Brain microvascular endothelial cell (primary cell): ENCODE results near the gene LRP8.

Experiments used
- DNase-seq: peaks from one replicate; pipeline ENCODE4 v3.0.0-alpha.2; 2020
- H3K27ac ChIP-seq: fragments of 250-450 bp; sonication (Bioruptor Pico); 2 replicates; pipeline ENCODE4 v1.5.1; 2020; ENCODE audit warnings: mild to moderate bottlenecking, moderate library complexity
- H3K27me3 ChIP-seq: fragments of 250-450 bp; sonication (Bioruptor Pico); replicated peaks from 2 replicates; pipeline ENCODE4 v1.5.1; 2020; ENCODE audit warnings: mild to moderate bottlenecking
- H3K36me3 ChIP-seq: fragments of 250-450 bp; sonication (Bioruptor Pico); replicated peaks from 2 replicates; pipeline ENCODE4 v1.5.1; 2020; ENCODE audit warnings: mild to moderate bottlenecking
- H3K4me3 ChIP-seq: 2 replicates; pipeline ENCODE4 v1.5.1; 2011; ENCODE audit warnings: low read depth, mild to moderate bottlenecking, control low read depth, low read length, moderate library complexity
- CTCF ChIP-seq: IDR thresholded peaks from 2 replicates; pipeline ENCODE4 v1.5.1; 2011; ENCODE audit warnings: low read depth, mild to moderate bottlenecking, moderate library complexity, low read length, control low read depth, inconsistent platforms; ENCODE audit errors: missing control alignments
- in situ Hi-C: cut with HindIII; loops from 2 replicates; pipeline ENCODE4 v1.10.0; 2017; ENCODE audit warnings: low sequenced_read_pairs, low pct_ligation_motif_present

Gene LRP8

GRCh38 chr1:53320646-53321045 is 7.2 kb downstream of the LRP8 start:
- Histone ChIP-seq H3K27ac (no peak overlapping the region), H3K36me3 (no peaks in the 10 kb centered on the region), H3K4me3 (no peak overlapping the region), H3K27me3 (no peaks in the 10 kb centered on the region)
- in situ Hi-C loops: no loop called here
- TF ChIP-seq CTCF: no peak
- no peak for DNase-seq

GRCh38 chr1:53319296-53320101 is 8.4 kb downstream of the LRP8 start:
- no peak overlapping the region for H3K4me3 ChIP-seq
- H3K36me3 ChIP-seq: no peaks in the 10 kb centered on the region
- H3K27ac ChIP-seq: no peak overlapping the region
- no peak for TF ChIP-seq CTCF
- no peaks in the 10 kb centered on the region for H3K27me3 ChIP-seq
- DNase-seq: no peak
- in situ Hi-C loops: no loop called here

GRCh38 chr1:53317646-53318539 is 10.0 kb downstream of the LRP8 start:
- Histone ChIP-seq H3K36me3 (no peaks in the 10 kb centered on the region), H3K27me3 (no peaks in the 10 kb centered on the region), H3K27ac (no peak overlapping the region), H3K4me3 (no peak overlapping the region)
- TF ChIP-seq CTCF: no peak
- no peak for DNase-seq
- in situ Hi-C loops: no loop called here

GRCh38 chr1:53316766-53317581 is 10.9 kb downstream of the LRP8 start:
- H3K27me3 ChIP-seq: no peaks in the 10 kb centered on the region
- H3K36me3 ChIP-seq: no peaks in the 10 kb centered on the region
- DNase-seq: no peak
- no peak for TF ChIP-seq CTCF
- in situ Hi-C loops: no loop called here
- H3K4me3 ChIP-seq: no peak overlapping the region
- no peak overlapping the region for H3K27ac ChIP-seq

- Histone ChIP-seq H3K27me3 (no peaks in the 10 kb centered on the region), H3K4me3 (no peak overlapping the region), H3K27ac (no peak overlapping the region), H3K36me3 (no peaks in the 10 kb centered on the region)
- no peak for TF ChIP-seq CTCF
- in situ Hi-C loops: no loop called here
- no peak for DNase-seq
These were observed 11.5 kb downstream of the LRP8 start for GRCh38 chr1:53316424-53316765.
